Stomach (tissue), 4 donors: ENCODE measurements around the gene OBSL1.

Experiments
- EP300 ChIP-seq: sonication (generic); formaldehyde crosslinking; IDR thresholded peaks from one replicate; pipeline ENCODE4 v1.6.1; 2017; ENCODE audit warnings: antibody characterized with exemption
- POLR2A ChIP-seq, 4 donors: fragments of 450-650 bp; IDR thresholded peaks; one replicate each; pipeline ENCODE4 v1.6.1; 2016; ENCODE audit warnings: antibody characterized with exemption in 4 of 4, control low read depth in 2 of 4, mild to moderate bottlenecking in 1 of 4, moderate library complexity in 1 of 4
- POLR2AphosphoS5 ChIP-seq, 3 donors: sonication (generic); formaldehyde crosslinking; IDR thresholded peaks; one replicate each; pipeline ENCODE4 v1.6.1; 2016; ENCODE audit warnings: antibody characterized with exemption in 3 of 3
- TF ChIP-seq, protein P1 (sequence below), 7 experiments: fragments of 450-650 bp in 4 of 7; fragments of 200-600 bp in 3 of 7; sonication (generic) in 3 of 7; IDR thresholded peaks; one replicate each; pipeline ENCODE4 v1.5.1; 2016 to 2019; ENCODE audit warnings: antibody characterized with exemption in 7 of 7, control low read depth in 2 of 7, mild to moderate bottlenecking in 1 of 7

DNA sequence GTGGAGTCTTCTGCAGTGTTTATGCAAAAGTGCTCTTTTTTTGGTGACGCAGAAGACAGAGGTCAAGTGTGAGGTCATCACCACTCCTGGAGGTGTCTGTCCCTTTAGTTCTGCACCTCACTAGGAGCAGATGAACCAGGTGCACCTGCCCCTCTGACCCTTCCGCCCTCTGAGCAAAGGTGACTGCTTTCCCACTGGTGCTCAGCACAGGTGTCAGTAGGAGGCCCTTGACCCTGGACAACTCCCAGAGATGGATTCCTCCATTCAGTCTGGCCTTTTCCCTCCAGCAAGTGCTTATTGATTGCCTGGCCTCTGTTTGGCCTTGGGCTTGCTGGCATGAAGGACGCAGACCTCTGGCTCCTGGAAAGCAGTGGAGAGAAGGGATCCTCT, 47.4 kb upstream of the OBSL1 start:
- TF ChIP-seq, protein P1, sequence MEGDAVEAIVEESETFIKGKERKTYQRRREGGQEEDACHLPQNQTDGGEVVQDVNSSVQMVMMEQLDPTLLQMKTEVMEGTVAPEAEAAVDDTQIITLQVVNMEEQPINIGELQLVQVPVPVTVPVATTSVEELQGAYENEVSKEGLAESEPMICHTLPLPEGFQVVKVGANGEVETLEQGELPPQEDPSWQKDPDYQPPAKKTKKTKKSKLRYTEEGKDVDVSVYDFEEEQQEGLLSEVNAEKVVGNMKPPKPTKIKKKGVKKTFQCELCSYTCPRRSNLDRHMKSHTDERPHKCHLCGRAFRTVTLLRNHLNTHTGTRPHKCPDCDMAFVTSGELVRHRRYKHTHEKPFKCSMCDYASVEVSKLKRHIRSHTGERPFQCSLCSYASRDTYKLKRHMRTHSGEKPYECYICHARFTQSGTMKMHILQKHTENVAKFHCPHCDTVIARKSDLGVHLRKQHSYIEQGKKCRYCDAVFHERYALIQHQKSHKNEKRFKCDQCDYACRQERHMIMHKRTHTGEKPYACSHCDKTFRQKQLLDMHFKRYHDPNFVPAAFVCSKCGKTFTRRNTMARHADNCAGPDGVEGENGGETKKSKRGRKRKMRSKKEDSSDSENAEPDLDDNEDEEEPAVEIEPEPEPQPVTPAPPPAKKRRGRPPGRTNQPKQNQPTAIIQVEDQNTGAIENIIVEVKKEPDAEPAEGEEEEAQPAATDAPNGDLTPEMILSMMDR (IDR thresholded peaks at IDR 0.05): no peak
- no peak for TF ChIP-seq POLR2AphosphoS5 (IDR thresholded peaks at IDR 0.05)
- TF ChIP-seq POLR2A (IDR thresholded peaks at IDR 0.05): no peak
- TF ChIP-seq EP300: no peak
